Measurements from ENCODE around the gene ZDHHC20.

DNA sequence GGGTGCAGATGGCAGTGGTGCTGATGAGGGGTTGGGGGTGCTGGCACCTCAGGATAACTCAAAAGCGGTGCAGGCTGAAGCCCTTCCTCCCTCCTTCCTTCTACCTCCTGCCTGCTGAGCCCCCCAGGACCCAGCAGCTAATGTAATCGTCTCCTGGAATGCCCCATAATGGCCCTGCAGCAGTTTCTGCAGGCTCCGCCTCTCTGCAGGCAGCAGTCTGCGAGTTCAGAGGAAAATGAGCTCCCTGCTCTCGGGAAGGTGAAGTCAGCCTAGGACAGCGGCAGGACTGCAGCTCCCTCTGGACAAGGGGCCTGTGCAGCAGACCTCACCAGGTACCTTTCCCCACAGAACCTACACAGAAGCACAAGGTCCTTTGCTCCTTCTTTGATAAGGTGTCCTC is 130.9 kb downstream of the ZDHHC20 start:
- TF ChIP-seq SP1 (IDR thresholded peaks at IDR 0.05) (no peak), TARDBP (IDR thresholded peaks at IDR 0.05) (no peak), HDGF (IDR thresholded peaks at IDR 0.05; ENCODE audit: borderline replicate concordance) (no peak), FOXM1 (IDR thresholded peaks at IDR 0.05; ENCODE audit: borderline replicate concordance) (no peak), ELF4 (IDR thresholded peaks at IDR 0.05) (no peak), BHLHE40 (IDR thresholded peaks at IDR 0.05; ENCODE audit: borderline replicate concordance) (no peak), FOXK2 (IDR thresholded peaks at IDR 0.05) (no peak), L3MBTL2 (conservative IDR thresholded peaks at IDR 0.05) (no peak), SUZ12 (IDR thresholded peaks at IDR 0.05) (no peak), FOXA1 (IDR thresholded peaks at IDR 0.05) (no peak), NFRKB (IDR thresholded peaks at IDR 0.05) (no peak)
- TF ChIP-seq, protein P1, sequence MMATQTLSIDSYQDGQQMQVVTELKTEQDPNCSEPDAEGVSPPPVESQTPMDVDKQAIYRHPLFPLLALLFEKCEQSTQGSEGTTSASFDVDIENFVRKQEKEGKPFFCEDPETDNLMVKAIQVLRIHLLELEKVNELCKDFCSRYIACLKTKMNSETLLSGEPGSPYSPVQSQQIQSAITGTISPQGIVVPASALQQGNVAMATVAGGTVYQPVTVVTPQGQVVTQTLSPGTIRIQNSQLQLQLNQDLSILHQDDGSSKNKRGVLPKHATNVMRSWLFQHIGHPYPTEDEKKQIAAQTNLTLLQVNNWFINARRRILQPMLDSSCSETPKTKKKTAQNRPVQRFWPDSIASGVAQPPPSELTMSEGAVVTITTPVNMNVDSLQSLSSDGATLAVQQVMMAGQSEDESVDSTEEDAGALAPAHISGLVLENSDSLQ (IDR thresholded peaks at IDR 0.05) = no peak

Measured in HEK293T (cell line).